ENCODE results near the gene QPCTL. TPM values are rescaled to one million over a fixed set of nuclear protein-coding genes. Genes with fewer than 3 reads are reported as not detected.

The QPCTL gene
- total and polyA plus RNA-seq, 9 of the 15 experiments (the other 6 are each of a cell fraction or from before 2014, with no cell fraction given) = 0.99 to 31.3 (median 12.7) TPM

DNA sequence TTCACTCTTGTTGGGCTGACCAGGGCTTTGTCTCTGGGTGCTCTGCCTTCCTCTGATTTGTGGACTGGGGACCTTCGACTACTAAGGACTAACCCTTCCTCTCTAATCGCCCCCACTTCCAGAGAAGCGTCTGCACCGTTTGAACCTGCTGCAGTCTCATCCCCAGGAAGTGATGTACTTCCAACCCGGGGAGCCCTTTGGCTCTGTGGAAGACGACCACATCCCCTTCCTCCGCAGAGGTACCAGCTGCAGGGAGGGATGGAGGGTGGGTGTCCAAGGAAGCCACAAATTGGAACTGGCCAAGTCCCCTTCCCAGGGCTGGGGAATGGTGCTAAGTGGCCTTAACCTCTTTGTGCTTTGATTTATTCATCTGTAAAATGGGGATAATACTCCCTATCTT lies 9.2 kb downstream of the QPCTL start:
- Histone ChIP-seq H3K9me1 (ENCODE audit: control insufficient read depth, insufficient read depth, low read length) (no peaks in the 10 kb centered on the region), H3K27me3 (ENCODE audit: control insufficient read depth in 2 of 2, insufficient read depth in 2 of 2, low read length in 2 of 2) (no peaks in the 10 kb centered on the region), H3K4me2 (ENCODE audit: insufficient read depth, low read length) (no peak overlapping the region), H3K4me1 (replicated peaks in 1 of 2; ENCODE audit: control insufficient read depth in 2 of 2, insufficient read depth in 2 of 2, low read length in 2 of 2) (peaks cover 0 to 4% of the 10 kb centered on the region in 2 experiments; a peak in 2 of 5 replicates), H3K36me3 (ENCODE audit: control insufficient read depth, insufficient read depth, low read length) (peaks cover 41% of the 10 kb centered on the region; the same call in 2 of the 3 replicates), H3K9me3 (replicated peaks; ENCODE audit: control insufficient read depth, insufficient read depth, low read depth, low read length) (no peaks in the 10 kb centered on the region), H3K27ac (ENCODE audit: extremely low read depth, low read depth, low read length) (no peak overlapping the region), H3K4me3 (no peak overlapping the region), H2AFZ (ENCODE audit: low read depth, low read length) (no peak overlapping the region), H3K9ac (ENCODE audit: insufficient read depth in 1 of 2, low read depth in 2 of 2, low read length in 2 of 2) (no peak overlapping the region), H3K79me2 (ENCODE audit: control insufficient read depth, insufficient read depth, low read length) (no peaks in the 10 kb centered on the region; the same call in 2 of the 3 replicates), H4K20me1 (replicated peaks; ENCODE audit: control insufficient read depth, insufficient read depth, low read length) (no peaks in the 10 kb centered on the region)
- in situ Hi-C loops (cut with MboI) = no loop called here
- POLR2A ChIA-PET = interaction anchor here (1.0 to 6.0 kb wide), 5 partner anchors 10 to 23 kb away, joined by 3 to 46 read pairs (median 5); partner anchors contain the start of gene SNRPD2
- FAIRE-seq (no peak), ATAC-seq (no peak), DNase-seq (ENCODE audit: extremely low read depth in 1 of 4, low spot score in 3 of 4) (no peak)
- WGBS (ENCODE audit: insufficient coverage, low coverage, missing lambda C conversion rate) = 70% methylated on average over 5 of the region's 7 CpGs
- TF ChIP-seq, protein P1, sequence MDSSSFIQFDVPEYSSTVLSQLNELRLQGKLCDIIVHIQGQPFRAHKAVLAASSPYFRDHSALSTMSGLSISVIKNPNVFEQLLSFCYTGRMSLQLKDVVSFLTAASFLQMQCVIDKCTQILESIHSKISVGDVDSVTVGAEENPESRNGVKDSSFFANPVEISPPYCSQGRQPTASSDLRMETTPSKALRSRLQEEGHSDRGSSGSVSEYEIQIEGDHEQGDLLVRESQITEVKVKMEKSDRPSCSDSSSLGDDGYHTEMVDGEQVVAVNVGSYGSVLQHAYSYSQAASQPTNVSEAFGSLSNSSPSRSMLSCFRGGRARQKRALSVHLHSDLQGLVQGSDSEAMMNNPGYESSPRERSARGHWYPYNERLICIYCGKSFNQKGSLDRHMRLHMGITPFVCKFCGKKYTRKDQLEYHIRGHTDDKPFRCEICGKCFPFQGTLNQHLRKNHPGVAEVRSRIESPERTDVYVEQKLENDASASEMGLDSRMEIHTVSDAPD (CRISPR knock-in tag; IDR thresholded peaks at IDR 0.05) = no peak
- TF ChIP-seq, protein P2, sequence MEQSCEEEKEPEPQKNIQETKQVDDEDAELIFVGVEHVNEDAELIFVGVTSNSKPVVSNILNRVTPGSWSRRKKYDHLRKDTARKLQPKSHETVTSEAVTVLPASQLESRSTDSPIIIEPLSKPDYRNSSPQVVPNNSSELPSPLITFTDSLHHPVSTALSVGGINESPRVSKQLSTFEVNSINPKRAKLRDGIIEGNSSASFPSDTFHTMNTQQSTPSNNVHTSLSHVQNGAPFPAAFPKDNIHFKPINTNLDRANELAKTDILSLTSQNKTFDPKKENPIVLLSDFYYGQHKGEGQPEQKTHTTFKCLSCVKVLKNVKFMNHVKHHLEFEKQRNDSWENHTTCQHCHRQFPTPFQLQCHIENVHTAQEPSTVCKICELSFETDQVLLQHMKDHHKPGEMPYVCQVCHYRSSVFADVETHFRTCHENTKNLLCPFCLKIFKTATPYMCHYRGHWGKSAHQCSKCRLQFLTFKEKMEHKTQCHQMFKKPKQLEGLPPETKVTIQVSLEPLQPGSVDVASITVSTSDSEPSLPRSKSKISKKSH (CRISPR knock-in tag; IDR thresholded peaks at IDR 0.05) = no peak
- TF ChIP-seq, protein P3, sequence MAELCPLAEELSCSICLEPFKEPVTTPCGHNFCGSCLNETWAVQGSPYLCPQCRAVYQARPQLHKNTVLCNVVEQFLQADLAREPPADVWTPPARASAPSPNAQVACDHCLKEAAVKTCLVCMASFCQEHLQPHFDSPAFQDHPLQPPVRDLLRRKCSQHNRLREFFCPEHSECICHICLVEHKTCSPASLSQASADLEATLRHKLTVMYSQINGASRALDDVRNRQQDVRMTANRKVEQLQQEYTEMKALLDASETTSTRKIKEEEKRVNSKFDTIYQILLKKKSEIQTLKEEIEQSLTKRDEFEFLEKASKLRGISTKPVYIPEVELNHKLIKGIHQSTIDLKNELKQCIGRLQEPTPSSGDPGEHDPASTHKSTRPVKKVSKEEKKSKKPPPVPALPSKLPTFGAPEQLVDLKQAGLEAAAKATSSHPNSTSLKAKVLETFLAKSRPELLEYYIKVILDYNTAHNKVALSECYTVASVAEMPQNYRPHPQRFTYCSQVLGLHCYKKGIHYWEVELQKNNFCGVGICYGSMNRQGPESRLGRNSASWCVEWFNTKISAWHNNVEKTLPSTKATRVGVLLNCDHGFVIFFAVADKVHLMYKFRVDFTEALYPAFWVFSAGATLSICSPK (IDR thresholded peaks at IDR 0.05; ENCODE audit: borderline replicate concordance) = no peak
- TF ChIP-seq, protein P4, sequence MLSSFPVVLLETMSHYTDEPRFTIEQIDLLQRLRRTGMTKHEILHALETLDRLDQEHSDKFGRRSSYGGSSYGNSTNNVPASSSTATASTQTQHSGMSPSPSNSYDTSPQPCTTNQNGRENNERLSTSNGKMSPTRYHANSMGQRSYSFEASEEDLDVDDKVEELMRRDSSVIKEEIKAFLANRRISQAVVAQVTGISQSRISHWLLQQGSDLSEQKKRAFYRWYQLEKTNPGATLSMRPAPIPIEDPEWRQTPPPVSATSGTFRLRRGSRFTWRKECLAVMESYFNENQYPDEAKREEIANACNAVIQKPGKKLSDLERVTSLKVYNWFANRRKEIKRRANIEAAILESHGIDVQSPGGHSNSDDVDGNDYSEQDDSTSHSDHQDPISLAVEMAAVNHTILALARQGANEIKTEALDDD (IDR thresholded peaks at IDR 0.05) = no peak
- no peak for TF ChIP-seq CBFA2T3 (IDR thresholded peaks at IDR 0.05)
- no peak for TF ChIP-seq HDAC6 (IDR thresholded peaks at IDR 0.05; ENCODE audit: low read depth, low read length)
- TF ChIP-seq NCOR1 (IDR thresholded peaks at IDR 0.05) = no peak
- TF ChIP-seq TARDBP (IDR thresholded peaks at IDR 0.05) = no peak
- no peak for TF ChIP-seq MCM7 (IDR thresholded peaks at IDR 0.05)
- TF ChIP-seq HDAC1 (IDR thresholded peaks at IDR 0.05) = no peak
- no peak for TF ChIP-seq ZNF77 (CRISPR knock-in tag; IDR thresholded peaks at IDR 0.05)
- TF ChIP-seq ZNF274 (IDR thresholded peaks at IDR 0.05; ENCODE audit: borderline replicate concordance, low read depth, low read length) = no peak
- no peak for TF ChIP-seq ZNF707 (CRISPR knock-in tag; conservative IDR thresholded peaks at IDR 0.05)
- no peak for TF ChIP-seq NFRKB (IDR thresholded peaks at IDR 0.05; ENCODE audit: low read depth)
- TF ChIP-seq FUS (optimal IDR thresholded peaks at IDR 0.05; ENCODE audit: low read depth, low read length) = no peak
- TF ChIP-seq HIVEP1 (CRISPR knock-in tag; IDR thresholded peaks at IDR 0.05) = no peak
- BruUV-seq (replicated peaks) = no TSS peak
- CTCF ChIA-PET (ENCODE audit: low intra/inter-chr PET ratio) = no interaction called here
- intact Hi-C loops (cut with micrococcal nuclease) = no loop called here

Measured in K562 (cell line).